ENCODE data around the gene TCEANC2. TPM values are rescaled to one million over a fixed set of nuclear protein-coding genes. Genes with fewer than 3 reads are reported as not detected.
A peak's percentile ranks its signal among the peaks of the same experiment; 100 is the strongest.
"Not testable (repeated sequence)": the region's sequence is repeated elsewhere in the genome, so short reads cannot be mapped to it uniquely, and the experiment has no call there.

TCEANC2 gene
- total and polyA plus RNA-seq, 8 donors = 1.1 to 3.8 (median 1.8) TPM

- Histone ChIP-seq H3K4me3 (no peak within 1 kb of the TSS), H3K27ac (no peak within 1 kb of the TSS), H3K4me1 (no peaks in the 10 kb centered on the region), H3K27me3 (no peaks in the 10 kb centered on the region), H3K36me3 (no peaks in the 10 kb centered on the region), H3K9me3 (no peaks in the 10 kb centered on the region)
- WGBS, 2 donors = 22 to 25% methylated on average over 6 of the region's 6 CpGs
- no peak for TF ChIP-seq CTCF (IDR thresholded peaks at IDR 0.05)
- no peak for FAIRE-seq
- intact Hi-C loops (cut with DNase I) = no loop called here
- DNase-seq = no peak
- peak in 3 of 4 donors; percentile 69 to 85 (median 76) for ATAC-seq
Observed at GRCh38 chr1:54017979-54018378, 35.4 kb upstream of the TCEANC2 start, which contains the start of gene LDLRAD1. Gene LDLRAD1, minus strand, starts transcription at chr1:54018186. Its CDS starts 74 bp downstream, at chr1:54018112.

DNA sequence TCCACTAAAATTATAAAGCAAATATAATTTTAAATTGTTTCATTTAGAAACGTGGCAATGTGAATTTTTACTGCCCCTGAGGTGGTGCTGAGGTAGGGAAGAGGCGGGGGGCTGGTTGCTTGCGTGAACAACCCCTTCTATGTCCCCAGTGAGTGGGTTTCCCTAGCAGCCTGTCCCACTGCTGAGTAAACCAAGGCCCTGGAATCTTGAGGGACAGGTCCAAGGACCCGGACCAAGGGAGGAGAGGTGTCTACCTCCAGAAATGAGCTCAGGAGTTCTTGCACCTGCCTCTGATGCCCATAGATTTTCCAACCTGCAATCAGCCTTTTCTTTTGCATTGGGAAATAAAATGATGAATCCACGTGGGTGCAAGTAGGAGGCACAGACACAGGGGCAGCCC is 34.8 kb upstream of the TCEANC2 start:
- Histone ChIP-seq H3K27me3 (no peaks in the 10 kb centered on the region), H3K4me1 (no peaks in the 10 kb centered on the region), H3K36me3 (no peaks in the 10 kb centered on the region), H3K4me3 (no peak overlapping the region), H3K9me3 (no peaks in the 10 kb centered on the region), H3K27ac (no peak overlapping the region)
- 62 to 69% methylated on average over 5 of the region's 5 CpGs for WGBS, 2 donors
- TF ChIP-seq CTCF (IDR thresholded peaks at IDR 0.05) = no peak
- no peak for FAIRE-seq
- intact Hi-C loops (cut with DNase I) = no loop called here
- no peak for ATAC-seq
- DNase-seq = no peak

DNA sequence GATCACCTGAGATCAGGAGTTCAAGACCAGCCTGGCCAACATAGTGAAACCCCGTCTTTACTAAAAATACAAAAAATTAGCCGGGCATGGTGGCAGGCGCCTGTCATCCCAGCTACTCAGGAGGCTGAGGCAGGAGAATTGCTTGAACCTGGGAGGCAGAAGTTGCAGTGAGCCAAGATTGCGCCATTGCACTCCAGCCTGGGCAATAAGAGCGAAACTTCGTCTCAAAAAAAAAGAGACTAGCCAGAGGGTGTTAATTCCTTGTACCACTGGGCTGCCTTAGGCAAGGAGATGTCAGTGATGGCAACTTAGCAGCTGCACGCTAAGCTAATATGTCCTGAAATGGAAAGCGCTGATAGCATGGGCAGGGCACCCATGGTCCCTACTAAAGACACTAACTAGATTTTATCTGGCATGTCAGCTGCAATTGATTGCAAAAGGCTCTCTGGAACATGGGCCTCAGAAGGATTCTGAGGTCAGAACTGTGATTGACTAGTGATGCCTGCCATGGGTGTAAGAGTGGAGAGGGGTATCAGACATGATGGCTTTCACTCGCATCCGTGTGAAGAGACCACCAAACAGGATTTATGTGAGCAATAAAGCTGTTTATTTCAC is 33.7 kb upstream of the TCEANC2 start:
- intact Hi-C loops (cut with DNase I); DNase-seq; H3K9me3 ChIP-seq; FAIRE-seq; H3K4me1 ChIP-seq; ATAC-seq; H3K4me3 ChIP-seq; H3K36me3 ChIP-seq; H3K27ac ChIP-seq; H3K27me3 ChIP-seq: not testable (repeated sequence)
- 81 to 91% methylated on average over 10 of the region's 10 CpGs for WGBS, 2 donors

GRCh38 chr1:54024358-54024757 is 29.1 kb upstream of the TCEANC2 start:
- no peaks in the 10 kb centered on the region for H3K36me3 ChIP-seq
- TF ChIP-seq CTCF (IDR thresholded peaks at IDR 0.05) = no peak
- no peak for DNase-seq
- no peak for FAIRE-seq
- H3K4me1 ChIP-seq = no peaks in the 10 kb centered on the region
- no peak overlapping the region for H3K4me3 ChIP-seq
- no peak overlapping the region for H3K27ac ChIP-seq
- WGBS, 2 donors = 78 to 79% methylated on average over 2 of the region's 2 CpGs
- ATAC-seq = no peak
- H3K27me3 ChIP-seq = no peaks in the 10 kb centered on the region
- intact Hi-C loops (cut with DNase I) = no loop called here
- no peaks in the 10 kb centered on the region for H3K9me3 ChIP-seq

- H3K4me3 ChIP-seq; intact Hi-C loops (cut with DNase I); H3K36me3 ChIP-seq; H3K27me3 ChIP-seq; DNase-seq; H3K9me3 ChIP-seq; H3K4me1 ChIP-seq; ATAC-seq; H3K27ac ChIP-seq; FAIRE-seq: not testable (repeated sequence)
- 73 to 89% methylated on average over 1 of the region's 1 CpG for WGBS, 2 donors
Observed at GRCh38 chr1:54024811-54025210, 28.6 kb upstream of the TCEANC2 start.

DNA sequence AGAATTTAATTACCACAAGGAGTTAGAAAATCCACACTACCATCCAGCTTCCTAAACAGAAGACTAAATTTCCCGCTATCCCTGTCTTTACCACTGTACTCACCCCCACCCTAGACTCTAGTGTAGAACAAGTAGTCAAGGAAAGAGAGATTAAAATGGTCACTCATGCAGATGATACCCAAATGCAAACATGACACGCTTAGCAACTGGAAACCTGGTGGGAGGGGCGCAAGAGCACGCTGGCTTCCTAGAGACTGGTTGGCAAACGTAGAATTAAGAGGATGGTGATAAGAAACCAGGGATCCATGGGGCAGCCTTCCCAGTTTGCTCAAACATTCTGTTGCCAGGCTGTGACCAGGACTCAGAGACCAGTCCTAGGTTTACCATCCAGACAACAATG is 25.6 kb upstream of the TCEANC2 start:
- WGBS, 2 donors = 62% methylated on average over 5 of the region's 5 CpGs
- Histone ChIP-seq H3K36me3 (peaks cover 0 to 21% (median 13%) of the 10 kb centered on the region in 3 donors), H3K4me3 (no peak overlapping the region), H3K27me3 (no peaks in the 10 kb centered on the region), H3K9me3 (no peaks in the 10 kb centered on the region), H3K27ac (peak overlapping the region in 1 of 4 donors; percentile 32), H3K4me1 (no peaks in the 10 kb centered on the region)
- intact Hi-C loops (cut with DNase I) = no loop called here
- FAIRE-seq (no peak), DNase-seq (no peak), ATAC-seq (peak in 3 of 4 donors; percentile 52 to 90 (median 81))
- no peak for TF ChIP-seq CTCF (IDR thresholded peaks at IDR 0.05)
